Left forelimb (tissue), 1 donor: ENCODE data around the gene ZNF544.
"Not testable (repeated sequence)": the region's sequence is repeated elsewhere in the genome, so short reads cannot be mapped to it uniquely, and the experiment has no call there.

ENCODE experiments used
- DNase-seq: peaks from one replicate; pipeline ENCODE4 v3.0.0-alpha.2; 2018; ENCODE audit warnings: low spot score

ZNF544 gene

DNA sequence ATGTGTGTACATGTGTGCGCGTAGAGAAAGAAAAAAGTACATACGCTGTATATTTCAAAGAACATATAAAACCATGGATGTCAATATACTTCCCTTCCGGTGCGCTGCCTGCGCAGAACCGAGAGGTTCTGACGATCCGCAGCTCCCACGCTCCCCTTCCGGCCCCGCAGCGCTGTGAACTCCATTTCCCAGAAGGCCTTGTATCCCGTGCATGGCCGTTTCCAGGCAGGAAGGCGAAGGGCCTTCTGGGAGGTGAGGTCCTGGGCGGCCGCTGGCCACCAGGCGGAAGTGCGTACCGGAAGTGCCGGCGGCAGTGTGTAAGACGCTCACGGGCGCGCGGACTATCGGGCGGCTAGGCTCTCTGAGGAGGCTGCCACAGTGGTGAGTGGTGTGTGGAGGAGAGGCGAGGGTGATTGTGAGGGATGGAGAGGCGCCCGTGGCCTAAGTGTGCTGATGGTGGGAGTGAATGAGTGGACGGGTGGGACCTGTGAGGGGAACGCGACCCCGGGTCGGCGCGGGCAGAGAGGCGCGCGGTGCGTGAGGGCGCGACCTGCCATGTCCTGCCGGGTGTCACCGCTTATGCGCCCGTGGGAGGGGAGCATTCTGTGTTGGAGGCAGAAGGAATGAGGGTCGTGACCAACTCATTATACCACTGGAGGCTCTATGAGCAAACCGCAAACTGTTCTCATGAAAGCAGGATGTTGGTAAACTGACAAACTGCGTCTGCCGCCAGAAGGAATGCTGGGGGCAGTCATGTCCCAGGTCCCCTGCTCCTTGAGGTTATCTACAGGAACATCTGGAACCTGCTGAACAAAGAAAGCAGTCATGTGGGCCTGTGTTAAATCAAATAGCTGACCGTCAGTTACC, 76.6 kb downstream of the ZNF544 start, which contains the start of gene ERVK3-1:
ERVK3-1 (plus strand) TSS at position 313 of the 867 bp plus-strand sequence. CDS start 6,792 bp downstream, outside the sequence.
- peak; percentile 96 for DNase-seq

DNA sequence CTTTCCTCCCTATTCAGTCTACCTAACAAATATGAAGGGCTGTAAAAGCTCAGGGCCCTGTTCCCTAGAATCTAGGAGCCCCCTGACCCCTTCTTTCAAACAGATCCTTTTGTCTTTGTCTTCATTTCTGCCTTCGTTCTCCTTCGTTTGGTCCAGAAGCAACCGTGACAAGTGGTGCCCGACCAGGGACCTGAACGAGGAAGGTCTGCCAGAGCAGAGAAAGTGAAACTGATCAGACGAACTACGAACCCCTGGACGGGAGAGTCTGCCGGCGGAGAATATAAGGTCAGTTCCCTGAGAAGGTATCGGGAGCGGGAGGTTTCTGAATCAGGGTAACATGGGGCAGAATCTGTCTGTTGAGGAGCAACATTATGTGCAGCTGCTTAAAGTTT, 77.2 kb downstream of the ZNF544 start:
- no peak for DNase-seq

DNA sequence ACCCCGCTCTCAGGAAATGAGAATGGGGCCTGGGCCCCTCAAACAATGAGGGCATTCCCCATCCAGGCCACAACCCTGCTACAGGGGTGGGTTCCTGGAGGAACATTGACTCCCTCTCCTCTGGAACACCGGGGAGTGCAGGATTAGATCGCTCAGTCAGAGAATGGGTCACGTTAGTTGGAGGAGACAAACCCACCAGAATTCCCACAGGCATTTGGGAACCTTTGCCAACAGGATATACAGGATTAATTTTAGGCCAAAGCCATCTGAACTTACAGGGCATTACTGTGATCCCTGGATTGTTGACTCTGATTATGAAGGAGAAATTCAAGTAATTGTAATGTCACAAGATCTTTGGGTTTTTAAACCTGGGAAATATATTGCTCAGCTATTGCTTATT, 79.0 kb downstream of the ZNF544 start:
- DNase-seq: no peak

DNA sequence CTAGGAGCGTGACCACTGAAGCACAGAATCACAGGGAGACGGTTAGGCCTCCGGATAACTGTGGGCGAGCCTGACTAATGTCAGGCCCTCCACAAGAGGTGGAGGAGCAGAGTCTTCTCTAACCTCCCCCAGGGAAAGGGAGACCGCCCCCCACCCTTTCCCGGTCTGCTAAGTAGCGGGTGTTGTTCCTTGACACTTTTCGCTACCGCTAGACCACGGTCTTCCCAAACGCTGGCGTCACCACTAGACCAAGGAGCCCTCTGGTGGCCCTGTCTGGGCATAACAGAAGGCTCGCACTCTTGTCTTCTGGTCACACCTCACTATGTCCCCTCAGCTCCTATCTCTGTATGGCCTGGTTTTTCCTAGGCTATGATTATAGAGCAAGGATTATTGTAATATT, 82.0 kb downstream of the ZNF544 start:
- not testable (repeated sequence) for DNase-seq

DNA sequence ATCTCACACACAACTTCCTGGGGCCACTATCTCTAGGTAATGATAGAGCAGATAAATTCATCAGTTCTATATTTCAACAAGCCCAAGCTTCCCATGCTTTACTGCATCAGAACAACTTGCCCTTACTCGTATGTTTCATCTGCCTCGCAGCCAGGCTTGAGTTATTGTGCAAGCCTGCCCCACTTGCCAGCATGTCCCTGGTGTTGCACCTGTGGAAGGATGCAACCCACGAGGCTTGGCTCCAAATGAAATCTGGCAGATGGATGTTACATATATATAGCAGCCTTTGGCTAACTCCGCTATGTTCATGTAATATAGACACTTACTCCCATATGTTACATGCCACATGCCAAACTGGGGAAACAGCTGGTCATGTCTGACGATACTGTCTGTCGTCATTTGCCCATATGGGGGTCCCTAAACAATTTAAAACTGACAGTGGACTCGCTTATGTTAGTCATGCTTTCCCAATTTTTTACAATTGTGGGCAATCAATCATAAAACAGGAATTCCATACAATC, 82.7 kb downstream of the ZNF544 start:
- DNase-seq: no peak
